ENCODE measurements around the gene MRPL10. TPM values are rescaled to one million over a fixed set of nuclear protein-coding genes. Genes with fewer than 3 reads are reported as not detected.

Gene MRPL10
- total and polyA plus RNA-seq, 10 of the 15 experiments (the other 5 are each of a cell fraction or from before 2014, with no cell fraction given) = 18.9 to 61.9 (median 47.3) TPM

DNA sequence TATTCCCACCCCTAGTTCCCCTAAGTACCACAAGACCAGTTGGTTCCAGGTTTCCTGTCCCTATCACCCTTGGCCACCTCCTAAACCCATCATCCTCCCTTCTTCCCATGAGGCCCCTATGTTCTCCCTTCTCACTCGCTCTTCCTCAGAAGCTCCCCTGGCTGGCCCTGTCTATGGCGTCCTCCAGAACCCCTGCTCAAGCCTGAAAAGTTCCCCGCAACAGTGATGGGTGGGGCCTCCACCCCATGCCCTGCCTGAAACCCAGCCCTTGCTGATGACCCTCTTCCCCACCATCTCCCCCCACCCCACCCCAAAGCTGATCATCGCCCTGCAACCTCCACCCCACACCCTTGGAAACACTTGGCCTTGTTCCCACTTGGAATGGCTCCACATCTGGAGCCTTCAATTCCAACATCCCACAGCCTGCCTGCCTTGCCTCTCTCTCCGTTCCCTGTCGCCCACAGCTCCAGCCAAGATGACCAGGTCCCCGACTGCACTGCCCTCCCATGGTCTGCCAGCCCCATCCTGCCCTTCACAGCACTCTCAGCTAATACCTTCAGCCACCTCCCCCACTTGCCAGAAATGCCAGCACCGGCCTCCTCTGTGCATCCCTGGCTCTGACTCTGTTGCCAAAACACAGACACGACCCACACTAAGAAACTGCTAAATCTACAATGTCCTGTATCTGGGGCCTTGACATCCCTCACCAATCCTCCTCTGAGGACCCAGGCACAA lies 20.3 kb downstream of the MRPL10 start:
- no peak overlapping the region for H2AFZ ChIP-seq (ENCODE audit: control insufficient read depth, low read depth, low read length)
- no TSS peak for BruUV-seq (replicated peaks)
- CTCF ChIA-PET = interaction anchor here (0.7 kb wide), 1 partner anchor 12 kb away, joined by 3 read pairs; no protein-coding TSS in a partner anchor
- H3K4me2 ChIP-seq (ENCODE audit: control insufficient read depth, insufficient read depth) = no peak overlapping the region
- no peaks in the 10 kb centered on the region for H3K27me3 ChIP-seq (replicated peaks in 1 of 2; ENCODE audit: control insufficient read depth in 2 of 2, insufficient read depth in 2 of 2, low read length in 1 of 2)
- no peaks in the 10 kb centered on the region for H3K4me1 ChIP-seq (ENCODE audit: control insufficient read depth, insufficient read depth, low read length)
- H3K9ac ChIP-seq (ENCODE audit: control insufficient read depth, insufficient read depth, low read length) = no peak overlapping the region
- 76% methylated on average over 9 of the region's 9 CpGs for WGBS (ENCODE audit: insufficient coverage, insufficient replicate concordance, low lambda C conversion rate, missing lambda C conversion rate)
- no peaks in the 10 kb centered on the region for H4K20me1 ChIP-seq (ENCODE audit: control insufficient read depth, insufficient read depth)
- H3K27ac ChIP-seq (ENCODE audit: control insufficient read depth, insufficient read depth) = no peak overlapping the region
- intact Hi-C loops (cut with micrococcal nuclease; ENCODE audit: unreplicated experiment) = no loop called here
- POLR2A ChIA-PET = interaction anchor here (1.2 kb wide), 1 partner anchor 11 kb away, joined by 3 read pairs; no protein-coding TSS in a partner anchor
- no peaks in the 10 kb centered on the region for H3K79me2 ChIP-seq (ENCODE audit: control insufficient read depth, insufficient read depth, low read length)
- FAIRE-seq (no peak), ATAC-seq (no peak), DNase-seq (ENCODE audit: low read depth, low spot score) (no peak)
- SMC1A ChIA-PET (ENCODE audit: uncharacterized antibody, unreplicated experiment) = no interaction called here
- H3K4me3 ChIP-seq = no peak overlapping the region
- H3K9me3 ChIP-seq (replicated peaks; ENCODE audit: control insufficient read depth, insufficient read depth, low read length) = no peaks in the 10 kb centered on the region
- TF ChIP-seq BCL11A (IDR thresholded peaks at IDR 0.05; ENCODE audit: low read depth, low read length) (no peak), STAT1 (conservative IDR thresholded peaks at IDR 0.05) (no peak), ZNF24 (IDR thresholded peaks at IDR 0.05) (no peak), ETV6 (conservative IDR thresholded peaks at IDR 0.05 in 1 of 2, IDR thresholded peaks at IDR 0.05 in 1 of 2; ENCODE audit: borderline replicate concordance in 1 of 2, low read depth in 1 of 2) (no peak), ZNF207 (IDR thresholded peaks at IDR 0.05; ENCODE audit: borderline replicate concordance) (no peak), NRF1 (conservative IDR thresholded peaks at IDR 0.05; ENCODE audit: low read depth, low read length) (no peak), CBX5 (IDR thresholded peaks at IDR 0.05; ENCODE audit: low read depth) (no peak)
- RAD21 ChIA-PET (ENCODE audit: unreplicated experiment) = no interaction called here
- in situ Hi-C loops (cut with MboI) = no loop called here
- peaks cover 3 to 11% of the 10 kb centered on the region in 2 experiments; a peak in 3 of 4 replicates for H3K36me3 ChIP-seq (ENCODE audit: control insufficient read depth in 2 of 2, insufficient read depth in 2 of 2, low read length in 1 of 2)
